22Rv1 (cell line): ENCODE measurements around the gene CAMK2B.

Experiments
- CTCF ChIP-seq: fragments of 450-650 bp; IDR thresholded peaks from 2 replicates; pipeline ENCODE4 v1.5.1; 2017; ENCODE audit warnings: mild to moderate bottlenecking
- ZFX ChIP-seq: fragments of 450-650 bp; IDR thresholded peaks from 2 replicates; pipeline ENCODE4 v1.6.1; 2017; ENCODE audit warnings: antibody characterized with exemption, borderline replicate concordance

- TF ChIP-seq CTCF (no peak), ZFX (no peak)
These were observed 96.6 kb downstream of the CAMK2B start for GRCh38 chr7:44228571-44229350.
